ENCODE results near the gene MARCHF9. TPM values are rescaled to one million over a fixed set of nuclear protein-coding genes. Genes with fewer than 3 reads are reported as not detected.

Gene MARCHF9
- total RNA-seq, 1 experiment from 2014 or later, result 19.8 TPM

DNA sequence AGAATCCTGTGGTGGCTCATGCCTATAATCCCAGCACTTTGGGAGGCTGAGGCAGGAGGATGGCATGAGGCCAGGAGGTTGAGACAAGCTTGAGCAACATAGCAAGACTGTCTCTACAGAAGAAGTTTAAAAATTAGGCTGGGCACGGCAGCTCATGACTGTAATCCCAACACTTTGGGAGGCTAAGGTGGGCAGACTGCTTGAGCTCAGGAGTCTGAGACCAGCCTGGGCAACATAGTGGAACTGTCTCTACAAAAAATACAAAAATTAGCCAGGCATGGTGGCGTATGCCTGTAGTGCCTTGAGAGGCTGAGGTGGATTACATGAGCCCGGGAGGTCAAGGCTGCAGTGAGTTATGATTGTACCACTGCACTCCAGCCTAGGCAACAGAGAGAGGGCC lies 13.0 kb downstream of the MARCHF9 start:
- TF ChIP-seq EZH2 (IDR thresholded peaks at IDR 0.05; ENCODE audit: borderline replicate concordance, low read depth, low read length, poor library complexity, severe bottlenecking), result no peak
- TF ChIP-seq, protein P1, sequence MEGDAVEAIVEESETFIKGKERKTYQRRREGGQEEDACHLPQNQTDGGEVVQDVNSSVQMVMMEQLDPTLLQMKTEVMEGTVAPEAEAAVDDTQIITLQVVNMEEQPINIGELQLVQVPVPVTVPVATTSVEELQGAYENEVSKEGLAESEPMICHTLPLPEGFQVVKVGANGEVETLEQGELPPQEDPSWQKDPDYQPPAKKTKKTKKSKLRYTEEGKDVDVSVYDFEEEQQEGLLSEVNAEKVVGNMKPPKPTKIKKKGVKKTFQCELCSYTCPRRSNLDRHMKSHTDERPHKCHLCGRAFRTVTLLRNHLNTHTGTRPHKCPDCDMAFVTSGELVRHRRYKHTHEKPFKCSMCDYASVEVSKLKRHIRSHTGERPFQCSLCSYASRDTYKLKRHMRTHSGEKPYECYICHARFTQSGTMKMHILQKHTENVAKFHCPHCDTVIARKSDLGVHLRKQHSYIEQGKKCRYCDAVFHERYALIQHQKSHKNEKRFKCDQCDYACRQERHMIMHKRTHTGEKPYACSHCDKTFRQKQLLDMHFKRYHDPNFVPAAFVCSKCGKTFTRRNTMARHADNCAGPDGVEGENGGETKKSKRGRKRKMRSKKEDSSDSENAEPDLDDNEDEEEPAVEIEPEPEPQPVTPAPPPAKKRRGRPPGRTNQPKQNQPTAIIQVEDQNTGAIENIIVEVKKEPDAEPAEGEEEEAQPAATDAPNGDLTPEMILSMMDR (conservative IDR thresholded peaks at IDR 0.05; ENCODE audit: low read depth, low read length), result no peak
- ChIA-PET CTCF (interaction anchor here (0.9 kb wide), 1 partner anchor 11 kb away, joined by 3 read pairs; no protein-coding TSS in a partner anchor), POLR2A (ENCODE audit: low non-redundant PET) (no interaction called here)
- Histone ChIP-seq H3K36me3 (ENCODE audit: insufficient read depth, low read length, poor library complexity, severe bottlenecking) (peaks cover 6% of the 10 kb centered on the region), H3K9me3 (ENCODE audit: low read depth, low read length, poor library complexity, severe bottlenecking) (no peaks in the 10 kb centered on the region), H3K27ac (ENCODE audit: low read depth, low read length, poor library complexity, severe bottlenecking) (no peak overlapping the region), H3K4me3 (ENCODE audit: low read depth, low read length, poor library complexity, severe bottlenecking) (no peak overlapping the region), H3K27me3 (replicated peaks; ENCODE audit: insufficient read depth, low read depth, low read length, poor library complexity) (peaks cover 30% of the 10 kb centered on the region), H3K4me1 (ENCODE audit: insufficient read depth, low read length, poor library complexity, severe bottlenecking) (peaks cover 31% of the 10 kb centered on the region)
- intact Hi-C loops (cut with micrococcal nuclease; ENCODE audit: unreplicated experiment), result no loop called here
- BruUV-seq (replicated peaks), result no TSS peak
- no peak for DNase-seq (ENCODE audit: low spot score)

DNA sequence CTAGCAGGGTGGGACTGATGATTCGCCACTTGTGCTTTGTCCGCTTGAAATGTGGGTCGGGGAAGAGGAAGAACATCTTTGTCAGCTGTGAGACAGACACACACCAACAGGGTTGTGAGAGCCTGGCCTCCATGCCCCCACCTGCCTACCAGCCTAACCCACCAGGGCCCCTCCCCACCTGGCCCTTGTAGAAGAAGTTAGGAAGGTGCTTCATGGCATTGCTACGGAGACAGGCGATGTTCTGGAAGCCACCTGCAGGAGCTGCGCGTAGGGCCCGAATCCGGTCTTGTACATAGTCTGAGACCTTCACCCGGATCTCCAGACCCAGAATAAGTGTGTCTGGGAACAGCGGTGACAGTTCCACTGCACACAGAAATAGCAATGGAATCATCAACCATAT lies 14.7 kb downstream of the MARCHF9 start:
- H3K4me3 ChIP-seq (ENCODE audit: low read depth, low read length, poor library complexity, severe bottlenecking), result no peak overlapping the region
- CTCF ChIA-PET, result no interaction called here
- peaks cover 21% of the 10 kb centered on the region for H3K27me3 ChIP-seq (replicated peaks; ENCODE audit: insufficient read depth, low read depth, low read length, poor library complexity)
- H3K4me1 ChIP-seq (ENCODE audit: insufficient read depth, low read length, poor library complexity, severe bottlenecking), result peaks cover 36% of the 10 kb centered on the region
- intact Hi-C loops (cut with micrococcal nuclease; ENCODE audit: unreplicated experiment), result no loop called here
- peaks cover 6% of the 10 kb centered on the region for H3K36me3 ChIP-seq (ENCODE audit: insufficient read depth, low read length, poor library complexity, severe bottlenecking)
- no peak for TF ChIP-seq EZH2 (IDR thresholded peaks at IDR 0.05; ENCODE audit: borderline replicate concordance, low read depth, low read length, poor library complexity, severe bottlenecking)
- TF ChIP-seq, protein P1 (conservative IDR thresholded peaks at IDR 0.05; ENCODE audit: low read depth, low read length), result no peak
- POLR2A ChIA-PET (ENCODE audit: low non-redundant PET), result no interaction called here
- H3K9me3 ChIP-seq (ENCODE audit: low read depth, low read length, poor library complexity, severe bottlenecking), result no peaks in the 10 kb centered on the region
- no peak for DNase-seq (ENCODE audit: low spot score)
- no TSS peak for BruUV-seq (replicated peaks)
- no peak overlapping the region for H3K27ac ChIP-seq (ENCODE audit: low read depth, low read length, poor library complexity, severe bottlenecking)

DNA sequence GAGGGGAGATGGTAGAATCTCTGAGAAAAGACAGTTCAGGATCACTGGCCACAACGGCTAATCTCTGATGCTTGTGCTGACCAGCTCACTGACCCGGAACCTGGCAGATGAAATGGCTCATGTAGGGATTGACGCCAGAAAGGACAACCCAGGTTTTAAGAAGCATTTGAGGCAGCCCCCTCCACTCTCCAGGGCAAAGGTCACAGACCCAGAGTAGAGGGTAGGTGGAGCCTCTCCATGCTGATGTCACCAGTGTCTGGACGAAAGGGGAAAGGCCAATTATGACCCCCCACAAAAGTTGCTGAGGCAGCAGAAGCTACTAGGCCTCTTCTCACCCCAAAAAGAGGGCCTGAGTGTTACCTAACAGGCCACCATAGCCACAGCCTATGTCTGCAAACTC lies 15.8 kb downstream of the MARCHF9 start:
- no peak overlapping the region for H3K4me3 ChIP-seq (ENCODE audit: low read depth, low read length, poor library complexity, severe bottlenecking)
- intact Hi-C loops (cut with micrococcal nuclease; ENCODE audit: unreplicated experiment), result no loop called here
- H3K4me1 ChIP-seq (ENCODE audit: insufficient read depth, low read length, poor library complexity, severe bottlenecking), result peaks cover 25% of the 10 kb centered on the region
- DNase-seq (ENCODE audit: low spot score), result no peak
- BruUV-seq (replicated peaks), result no TSS peak
- POLR2A ChIA-PET (ENCODE audit: low non-redundant PET), result no interaction called here
- H3K27ac ChIP-seq (ENCODE audit: low read depth, low read length, poor library complexity, severe bottlenecking), result no peak overlapping the region
- peaks cover 6% of the 10 kb centered on the region for H3K36me3 ChIP-seq (ENCODE audit: insufficient read depth, low read length, poor library complexity, severe bottlenecking)
- TF ChIP-seq, protein P1 (conservative IDR thresholded peaks at IDR 0.05; ENCODE audit: low read depth, low read length), result no peak
- H3K9me3 ChIP-seq (ENCODE audit: low read depth, low read length, poor library complexity, severe bottlenecking), result no peaks in the 10 kb centered on the region
- peaks cover 10% of the 10 kb centered on the region for H3K27me3 ChIP-seq (replicated peaks; ENCODE audit: insufficient read depth, low read depth, low read length, poor library complexity)
- CTCF ChIA-PET, result no interaction called here

Data from A673 (cell line).